DMS 273 (cell line): ENCODE data around the gene RANGRF.

ENCODE experiments used
- DNase-seq: peaks from one replicate; lab custom pipeline; 2025; ENCODE audit not compliant: unreplicated experiment; lab: John Stamatoyannopoulos, UW

RANGRF gene

GRCh38 chr17:8273884-8274444, 14.5 kb upstream of the RANGRF start:
- no peak for DNase-seq

GRCh38 chr17:8274816-8275215, 13.7 kb upstream of the RANGRF start:
- no peak for DNase-seq

- peak; percentile 85 for DNase-seq
Observed at GRCh38 chr17:8275421-8276290, 12.8 kb upstream of the RANGRF start.

GRCh38 chr17:8277317-8277716, 11.2 kb upstream of the RANGRF start:
- DNase-seq, result no peak

GRCh38 chr17:8282345-8282744, 6.1 kb upstream of the RANGRF start:
- no peak for DNase-seq

GRCh38 chr17:8283356-8283755, 5.1 kb upstream of the RANGRF start:
- DNase-seq, result no peak

GRCh38 chr17:8284126-8284525, 4.3 kb upstream of the RANGRF start:
- DNase-seq, result no peak

GRCh38 chr17:8285270-8286181, 2.9 kb upstream of the RANGRF start:
- no peak for DNase-seq

GRCh38 chr17:8287651-8288335, 677 bp upstream of the RANGRF start:
- DNase-seq, result no peak

GRCh38 chr17:8289103-8289397, 580 bp downstream of the RANGRF start:
- DNase-seq, result peak; percentile 67

GRCh38 chr17:8290043-8290442, 1.6 kb downstream of the RANGRF start:
- DNase-seq, result peak; percentile 14

- DNase-seq, result no peak
Observed at GRCh38 chr17:8292639-8293395, 4.3 kb downstream of the RANGRF start.

GRCh38 chr17:8294361-8294760, 5.9 kb downstream of the RANGRF start:
- no peak for DNase-seq

GRCh38 chr17:8294814-8295316, 6.4 kb downstream of the RANGRF start:
- DNase-seq, result no peak

GRCh38 chr17:8300226-8300625, 11.8 kb downstream of the RANGRF start:
- no peak for DNase-seq

- DNase-seq, result peak; percentile 83
Observed at GRCh38 chr17:8300627-8301242, 12.3 kb downstream of the RANGRF start.

- DNase-seq, result no peak
Observed at GRCh38 chr17:8310601-8311123, 22.2 kb downstream of the RANGRF start.

- DNase-seq, result no peak
Observed at GRCh38 chr17:8311131-8311790, 22.8 kb downstream of the RANGRF start.

- no peak for DNase-seq
Observed at GRCh38 chr17:8312251-8312650, 23.8 kb downstream of the RANGRF start.
